ENCODE data around the gene THADA.
A peak's percentile ranks its signal among the peaks of the same experiment; 100 is the strongest.

GRCh38 chr2:43372416-43373081 lies 223.3 kb downstream of the THADA start:
- TF ChIP-seq CTCF (IDR thresholded peaks at IDR 0.05) = no peak
- TF ChIP-seq EP300 (IDR thresholded peaks at IDR 0.05) = no peak
- peak in 1 of 4 donors; percentile 48 for TF ChIP-seq POLR2AphosphoS5 (IDR thresholded peaks at IDR 0.05)
- TF ChIP-seq POLR2A (IDR thresholded peaks at IDR 0.05) = no peak
